Loucy (cell line): ENCODE measurements around the gene TMEM167B.

ENCODE experiments used
- H2AFZ ChIP-seq: fragments of 200-600 bp; sonication (generic); 2 replicates; pipeline ENCODE4 v1.6.0; 2016; ENCODE audit warnings: antibody characterized with exemption, mild to moderate bottlenecking, low read length, moderate library complexity
- H3F3A ChIP-seq: fragments of 200-600 bp; 2 replicates; pipeline ENCODE4 v1.6.0; 2016; ENCODE audit warnings: antibody characterized with exemption, low read depth, mild to moderate bottlenecking
- H3K27me3 ChIP-seq: fragments of 200-600 bp; sonication (generic); 2 replicates; pipeline ENCODE4 v1.6.1; 2014; ENCODE audit warnings: low read length, mild to moderate bottlenecking; ENCODE audit not compliant: insufficient read depth, poor library complexity, severe bottlenecking
- H3K36me3 ChIP-seq: fragments of 200-600 bp; sonication (generic); 2 replicates; pipeline ENCODE4 v1.6.1; 2016; ENCODE audit warnings: low read length; ENCODE audit not compliant: insufficient read depth
- H3K4me1 ChIP-seq: fragments of 200-600 bp; sonication (generic); 2 replicates; pipeline ENCODE4 v1.5.1; 2014; ENCODE audit warnings: low read length, mild to moderate bottlenecking; ENCODE audit not compliant: insufficient read depth, poor library complexity, severe bottlenecking
- H3K4me2 ChIP-seq: fragments of 200-600 bp; sonication (generic); 2 replicates; pipeline ENCODE4 v1.6.0; 2014; ENCODE audit warnings: antibody characterized with exemption, low read length, low read depth, mild to moderate bottlenecking; ENCODE audit not compliant: poor library complexity, severe bottlenecking
- H3K4me3 ChIP-seq: fragments of 200-600 bp; sonication (generic); 2 replicates; pipeline ENCODE4 v1.5.1; 2014; ENCODE audit warnings: low read length, mild to moderate bottlenecking, mixed read lengths; ENCODE audit not compliant: poor library complexity, severe bottlenecking
- H3K79me2 ChIP-seq: fragments of 200-600 bp; sonication (generic); 2 replicates; pipeline ENCODE4 v1.6.1; 2014; ENCODE audit warnings: low read length; ENCODE audit not compliant: insufficient read depth
- H3K9ac ChIP-seq: fragments of 200-600 bp; sonication (generic); 2 replicates; pipeline ENCODE4 v1.6.0; 2014; ENCODE audit warnings: mild to moderate bottlenecking, low read depth, low read length, moderate library complexity; ENCODE audit not compliant: poor library complexity, severe bottlenecking
- H3K9me2 ChIP-seq: fragments of 200-600 bp; sonication (generic); replicated peaks from 2 replicates; pipeline ENCODE4 v1.6.1; 2016; ENCODE audit warnings: low read depth, low read length, mixed read lengths
- H3K9me3 ChIP-seq: fragments of 200-600 bp; sonication (generic); 2 replicates; pipeline ENCODE4 v1.6.1; 2014; ENCODE audit warnings: mild to moderate bottlenecking, antibody characterized with exemption, low read length, low read depth; ENCODE audit not compliant: insufficient read depth
- H4K20me1 ChIP-seq: fragments of 200-600 bp; sonication (generic); 2 replicates; pipeline ENCODE4 v1.6.0; 2014; ENCODE audit warnings: antibody characterized with exemption, low read length, mild to moderate bottlenecking; ENCODE audit not compliant: insufficient read depth, poor library complexity, severe bottlenecking
- EZH2phosphoT487 ChIP-seq: fragments of 200-600 bp; IDR thresholded peaks from 2 replicates; pipeline ENCODE4 v1.6.1; 2018; ENCODE audit warnings: antibody characterized with exemption, mild to moderate bottlenecking, moderate library complexity, borderline replicate concordance
- TF ChIP-seq, protein P1 (sequence below): fragments of 200-600 bp; sonication (generic); conservative IDR thresholded peaks from 2 replicates; pipeline ENCODE4 v1.5.1; 2014; ENCODE audit warnings: mild to moderate bottlenecking, antibody characterized with exemption, low read length

The TMEM167B gene

GRCh38 chr1:109045595-109045994 is 45.0 kb upstream of the TMEM167B start:
- no peak overlapping the region for H3K9ac ChIP-seq
- H3F3A ChIP-seq: no peaks in the 10 kb centered on the region
- no peaks in the 10 kb centered on the region for H3K27me3 ChIP-seq
- H3K36me3 ChIP-seq: no peaks in the 10 kb centered on the region
- TF ChIP-seq, protein P1, sequence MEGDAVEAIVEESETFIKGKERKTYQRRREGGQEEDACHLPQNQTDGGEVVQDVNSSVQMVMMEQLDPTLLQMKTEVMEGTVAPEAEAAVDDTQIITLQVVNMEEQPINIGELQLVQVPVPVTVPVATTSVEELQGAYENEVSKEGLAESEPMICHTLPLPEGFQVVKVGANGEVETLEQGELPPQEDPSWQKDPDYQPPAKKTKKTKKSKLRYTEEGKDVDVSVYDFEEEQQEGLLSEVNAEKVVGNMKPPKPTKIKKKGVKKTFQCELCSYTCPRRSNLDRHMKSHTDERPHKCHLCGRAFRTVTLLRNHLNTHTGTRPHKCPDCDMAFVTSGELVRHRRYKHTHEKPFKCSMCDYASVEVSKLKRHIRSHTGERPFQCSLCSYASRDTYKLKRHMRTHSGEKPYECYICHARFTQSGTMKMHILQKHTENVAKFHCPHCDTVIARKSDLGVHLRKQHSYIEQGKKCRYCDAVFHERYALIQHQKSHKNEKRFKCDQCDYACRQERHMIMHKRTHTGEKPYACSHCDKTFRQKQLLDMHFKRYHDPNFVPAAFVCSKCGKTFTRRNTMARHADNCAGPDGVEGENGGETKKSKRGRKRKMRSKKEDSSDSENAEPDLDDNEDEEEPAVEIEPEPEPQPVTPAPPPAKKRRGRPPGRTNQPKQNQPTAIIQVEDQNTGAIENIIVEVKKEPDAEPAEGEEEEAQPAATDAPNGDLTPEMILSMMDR: no peak
- TF ChIP-seq EZH2phosphoT487: no peak
- no peak overlapping the region for H3K4me3 ChIP-seq
- H4K20me1 ChIP-seq: peaks cover 3% of the 10 kb centered on the region
- H3K4me1 ChIP-seq: peaks cover 10% of the 10 kb centered on the region
- H3K4me2 ChIP-seq: no peak overlapping the region
- peaks cover 3% of the 10 kb centered on the region for H3K79me2 ChIP-seq
- H2AFZ ChIP-seq: no peak overlapping the region
- no peaks in the 10 kb centered on the region for H3K9me2 ChIP-seq
- no peaks in the 10 kb centered on the region for H3K9me3 ChIP-seq

DNA sequence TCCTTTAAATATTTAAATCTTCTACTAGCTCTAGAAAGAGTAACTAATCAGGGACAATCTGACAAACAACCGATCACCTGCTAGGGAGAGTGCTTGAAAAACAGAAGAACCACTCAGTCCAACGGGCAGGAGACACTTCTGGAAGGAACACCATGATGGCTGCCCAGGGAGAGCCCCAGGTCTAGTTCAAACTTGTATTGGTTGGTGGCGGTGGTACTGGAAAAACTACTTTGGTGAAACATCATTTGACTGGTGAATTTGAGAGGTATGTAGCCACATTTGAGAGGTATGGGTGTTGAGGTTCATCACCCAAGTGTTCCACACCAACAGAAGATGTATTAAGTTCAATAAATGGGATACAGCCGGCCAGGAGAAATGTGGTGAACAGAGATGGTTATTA is 43.9 kb upstream of the TMEM167B start:
- Histone ChIP-seq H3K9me2 (no peaks in the 10 kb centered on the region), H3K27me3 (no peaks in the 10 kb centered on the region), H3K9ac (no peak overlapping the region), H4K20me1 (no peaks in the 10 kb centered on the region), H3K9me3 (no peaks in the 10 kb centered on the region), H3K36me3 (no peaks in the 10 kb centered on the region), H3K4me2 (no peak overlapping the region), H3F3A (no peaks in the 10 kb centered on the region), H3K4me3 (no peak overlapping the region), H2AFZ (no peak overlapping the region), H3K4me1 (peaks cover 5% of the 10 kb centered on the region), H3K79me2 (no peaks in the 10 kb centered on the region)
- no peak for TF ChIP-seq EZH2phosphoT487
- TF ChIP-seq, protein P1: no peak

GRCh38 chr1:109047339-109047738 is 43.2 kb upstream of the TMEM167B start:
- Histone ChIP-seq H3F3A (no peaks in the 10 kb centered on the region), H3K79me2 (no peaks in the 10 kb centered on the region), H4K20me1 (no peaks in the 10 kb centered on the region), H2AFZ (no peak overlapping the region), H3K4me2 (no peak overlapping the region), H3K4me1 (peaks cover 4% of the 10 kb centered on the region), H3K9me3 (no peaks in the 10 kb centered on the region), H3K36me3 (no peaks in the 10 kb centered on the region), H3K27me3 (no peaks in the 10 kb centered on the region), H3K9ac (no peak overlapping the region), H3K4me3 (no peak overlapping the region), H3K9me2 (no peaks in the 10 kb centered on the region)
- TF ChIP-seq, protein P1: no peak
- no peak for TF ChIP-seq EZH2phosphoT487
